Right cardiac atrium (tissue), 5 donors: ENCODE measurements around the gene LMF1. TPM values are rescaled to one million over a fixed set of nuclear protein-coding genes. Genes with fewer than 3 reads are reported as not detected.

Experiments
- ATAC-seq, 2 donors: fragments of 200-7000 bp; cut with Tn5 transposase; one replicate each; pipeline versions ENCODE4 v1.8.0 to v1.9.1; 2020; ENCODE audit warnings: moderate library complexity in 2 of 2, mild to moderate bottlenecking in 1 of 2
- DNase-seq, 3 donors: peaks; one replicate each; pipeline ENCODE4 v3.0.0-alpha.2; 2020
- H3K27ac ChIP-seq: one replicate; pipeline ENCODE4 v1.5.1; 2013; ENCODE audit warnings: mild to moderate bottlenecking, low read length, control low read depth, moderate library complexity
- H3K27me3 ChIP-seq: one replicate; pipeline ENCODE4 v1.6.1; 2013; ENCODE audit not compliant: control insufficient read depth, insufficient read depth
- H3K4me1 ChIP-seq: one replicate; pipeline ENCODE4 v1.6.1; 2013; ENCODE audit warnings: low read length; ENCODE audit not compliant: control insufficient read depth, insufficient read depth
- H3K4me3 ChIP-seq: one replicate; pipeline ENCODE4 v1.5.1; 2013; ENCODE audit warnings: low read length, control low read depth
- H3K9me3 ChIP-seq: one replicate; pipeline ENCODE4 v1.6.1; 2013; ENCODE audit warnings: low read length; ENCODE audit not compliant: control insufficient read depth
- WGBS: extraction: QIAGEN DNeasy Blood & Tissue Kit; methylation state at CpG from one replicate; pipeline ENCODE4 v1.1.7; 2013; 5-methylcytosine and 5-hydroxymethylcytosine counted together
- intact Hi-C, 4 donors: fragments of 100-400 bp; cut with DNase I; formaldehyde crosslinking; loops; one replicate each; pipeline versions ENCODE4 v1.11.0 to v1.14.0; 2022 to 2023
- polyA plus RNA-seq: library from polyadenylated mRNA; stranded (reverse); fragments of 200-250 nt; gene quantifications from one replicate; pipeline ENCODE4 v1.2.3, GENCODE V29; 2013
- total RNA-seq, 4 donors: library from RNA; stranded (reverse); fragmentation: NEBNext Ultra II Directional; extraction: Animal tissue kit (Norgen Biotek cat#: 25700); gene quantifications; one replicate each; pipeline ENCODE4 v1.2.1, GENCODE V29; 2021
- donor health status: healthy with polysubstance abuse.
- donor health status: DM: no; HTN: yes; CAD: no.
- donor health status: DM: no; HTN: no; CAD: no.
- donor health status: DM: no; HTN: yes; CAD: no; lungs with severe emphysema.
- donor health status: DM: yes; HTN: yes; CAD: no.

The LMF1 gene
- total and polyA plus RNA-seq, 5 donors, result 7.8 to 13.3 (median 10.8) TPM

DNA sequence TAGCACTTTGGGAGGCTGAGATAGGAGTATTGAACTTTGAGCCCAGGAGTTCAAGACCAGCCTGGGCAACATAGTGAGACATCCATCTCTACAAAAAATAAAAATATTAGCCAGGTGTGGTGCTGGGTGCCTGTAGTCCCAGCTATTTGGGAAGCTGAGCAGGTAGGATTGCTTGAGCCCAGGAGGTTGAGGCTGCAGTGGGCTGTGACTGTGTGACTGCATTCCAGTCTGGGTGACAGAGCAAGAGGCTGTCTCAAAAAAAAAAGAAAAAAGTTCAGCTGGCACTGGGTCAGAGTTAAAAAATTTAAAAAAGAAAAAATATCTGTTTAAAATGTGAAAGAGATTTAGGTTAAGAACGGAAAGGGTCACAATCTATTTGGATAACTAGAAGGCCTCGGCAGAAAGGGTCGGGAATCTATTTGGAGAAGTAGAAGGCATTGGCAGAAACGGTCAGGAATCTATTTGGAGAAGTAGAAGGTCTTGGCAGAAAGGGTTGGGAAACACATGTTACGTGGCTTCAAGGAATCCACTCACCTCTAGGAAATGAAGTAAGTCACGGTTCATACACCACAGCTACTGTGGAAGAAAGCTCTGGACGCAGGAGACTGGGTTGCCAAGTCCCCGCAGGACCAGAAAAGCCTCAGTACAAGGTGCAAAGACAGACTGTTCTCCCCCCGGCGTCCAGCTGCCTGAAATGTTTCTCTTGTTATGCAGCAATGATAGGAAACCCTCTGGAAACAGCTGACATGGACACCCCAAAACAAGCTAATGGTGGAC, 25.3 kb downstream of the LMF1 start:
- Histone ChIP-seq H3K4me3 (no peak overlapping the region), H3K4me1 (no peaks in the 10 kb centered on the region), H3K27me3 (no peaks in the 10 kb centered on the region), H3K9me3 (no peaks in the 10 kb centered on the region), H3K27ac (no peak overlapping the region)
- ATAC-seq (no peak), DNase-seq (no peak)
- intact Hi-C loops, result no loop called here
- 90% methylated on average over 10 of the region's 10 CpGs for WGBS

DNA sequence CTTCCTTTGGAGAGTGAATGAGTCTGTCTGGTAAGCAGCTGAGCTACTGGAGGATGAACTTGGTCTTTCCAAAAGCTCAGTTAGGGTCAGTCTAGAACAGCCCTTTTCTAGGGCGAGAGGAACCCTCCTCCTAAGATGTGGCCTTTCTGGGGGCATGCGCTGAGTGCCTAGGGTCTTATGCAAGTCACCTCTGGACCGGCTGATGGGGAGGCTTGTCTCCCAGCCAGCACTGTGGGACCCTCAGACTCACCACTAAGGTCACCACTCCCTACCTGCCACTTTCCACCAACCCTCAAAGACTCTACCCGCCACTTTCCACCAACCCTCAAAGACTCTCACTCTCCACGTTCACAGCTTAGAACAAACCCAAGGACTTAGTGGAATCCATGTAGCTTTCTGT, 26.8 kb downstream of the LMF1 start:
- no peak for DNase-seq
- H3K4me3 ChIP-seq, result no peak overlapping the region
- WGBS, result 96% methylated on average over 5 of the region's 5 CpGs
- H3K9me3 ChIP-seq, result no peaks in the 10 kb centered on the region
- no peak for ATAC-seq
- H3K27me3 ChIP-seq, result no peaks in the 10 kb centered on the region
- no peaks in the 10 kb centered on the region for H3K4me1 ChIP-seq
- H3K27ac ChIP-seq, result no peak overlapping the region
- intact Hi-C loops, result no loop called here

- Histone ChIP-seq H3K4me3 (no peak overlapping the region), H3K27me3 (no peaks in the 10 kb centered on the region), H3K9me3 (no peaks in the 10 kb centered on the region), H3K4me1 (no peaks in the 10 kb centered on the region), H3K27ac (no peak overlapping the region)
- intact Hi-C loops, result no loop called here
- 96% methylated on average over 4 of the region's 4 CpGs for WGBS
- ATAC-seq (no peak), DNase-seq (no peak)
Observed at GRCh38 chr16:942436-943060, 28.2 kb downstream of the LMF1 start.

GRCh38 chr16:939941-940340, 30.8 kb downstream of the LMF1 start:
- no peak for DNase-seq
- 97% methylated on average over 17 of the region's 17 CpGs for WGBS
- no peaks in the 10 kb centered on the region for H3K4me1 ChIP-seq
- no peak for ATAC-seq
- no peaks in the 10 kb centered on the region for H3K27me3 ChIP-seq
- H3K27ac ChIP-seq, result no peak overlapping the region
- H3K9me3 ChIP-seq, result no peaks in the 10 kb centered on the region
- intact Hi-C loops, result no loop called here
- H3K4me3 ChIP-seq, result no peak overlapping the region

DNA sequence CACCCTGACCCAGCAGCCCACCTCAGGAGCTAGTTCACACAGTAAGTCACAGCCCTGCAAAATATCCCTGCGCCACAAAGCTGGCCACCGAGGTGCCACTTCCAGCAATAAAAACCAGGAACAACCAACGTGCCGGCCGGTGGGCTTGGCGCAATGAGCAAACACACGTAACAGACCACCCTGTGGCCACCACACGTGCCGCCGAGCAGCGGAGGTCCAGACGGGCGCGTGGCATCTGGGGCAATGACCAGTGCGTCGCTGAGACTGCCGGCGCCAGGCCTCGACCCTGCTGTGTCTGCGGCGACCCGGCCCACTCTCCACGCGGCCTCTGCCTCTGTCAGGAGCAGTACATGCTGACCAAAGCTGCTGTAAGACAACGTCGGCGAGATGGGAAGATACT, 31.5 kb downstream of the LMF1 start:
- no peaks in the 10 kb centered on the region for H3K9me3 ChIP-seq
- DNase-seq (no peak), ATAC-seq (no peak)
- WGBS, result 96% methylated on average over 27 of the region's 27 CpGs
- H3K27ac ChIP-seq, result no peak overlapping the region
- intact Hi-C loops, result no loop called here
- no peak overlapping the region for H3K4me3 ChIP-seq
- H3K27me3 ChIP-seq, result no peaks in the 10 kb centered on the region
- H3K4me1 ChIP-seq, result no peaks in the 10 kb centered on the region

- 87% methylated on average over 9 of the region's 9 CpGs for WGBS
- Histone ChIP-seq H3K4me1 (no peaks in the 10 kb centered on the region), H3K27me3 (no peaks in the 10 kb centered on the region), H3K4me3 (no peak overlapping the region), H3K9me3 (no peaks in the 10 kb centered on the region), H3K27ac (no peak overlapping the region)
- no peak for ATAC-seq
- no peak for DNase-seq
- intact Hi-C loops, result no loop called here
Observed at GRCh38 chr16:938752-939151, 32.0 kb downstream of the LMF1 start.

DNA sequence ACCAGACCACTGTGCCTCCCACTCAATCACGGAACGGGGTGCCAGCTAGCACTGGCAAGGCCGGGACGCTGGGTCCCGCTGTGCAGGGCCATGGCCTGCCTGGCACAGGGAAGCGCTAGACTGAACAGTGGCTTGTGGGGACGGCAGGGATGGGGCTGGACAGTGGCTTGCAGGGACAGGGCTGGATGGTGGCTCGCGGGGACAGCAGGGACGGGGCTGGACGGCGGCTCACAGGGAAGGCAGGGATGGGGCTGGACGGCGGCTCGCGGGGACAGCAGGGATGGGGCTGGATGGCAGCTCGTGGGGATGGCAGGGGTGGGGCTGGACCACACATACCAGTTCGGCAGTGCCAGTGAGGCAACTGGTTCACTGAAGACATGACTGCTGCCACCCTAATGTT, 32.6 kb downstream of the LMF1 start:
- DNase-seq (no peak), ATAC-seq (peak; percentile 28 to 40)
- Histone ChIP-seq H3K27me3 (no peaks in the 10 kb centered on the region), H3K9me3 (no peaks in the 10 kb centered on the region), H3K4me1 (no peaks in the 10 kb centered on the region), H3K4me3 (no peak overlapping the region), H3K27ac (no peak overlapping the region)
- WGBS, result 95% methylated on average over 18 of the region's 18 CpGs
- intact Hi-C loops, result no loop called here

GRCh38 chr16:937723-938122, 33.1 kb downstream of the LMF1 start:
- H3K4me3 ChIP-seq, result no peak overlapping the region
- H3K27ac ChIP-seq, result no peak overlapping the region
- no peak for ATAC-seq
- H3K4me1 ChIP-seq, result no peaks in the 10 kb centered on the region
- no peak for DNase-seq
- H3K9me3 ChIP-seq, result no peaks in the 10 kb centered on the region
- WGBS, result 89% methylated on average over 6 of the region's 6 CpGs
- intact Hi-C loops, result no loop called here
- no peaks in the 10 kb centered on the region for H3K27me3 ChIP-seq

DNA sequence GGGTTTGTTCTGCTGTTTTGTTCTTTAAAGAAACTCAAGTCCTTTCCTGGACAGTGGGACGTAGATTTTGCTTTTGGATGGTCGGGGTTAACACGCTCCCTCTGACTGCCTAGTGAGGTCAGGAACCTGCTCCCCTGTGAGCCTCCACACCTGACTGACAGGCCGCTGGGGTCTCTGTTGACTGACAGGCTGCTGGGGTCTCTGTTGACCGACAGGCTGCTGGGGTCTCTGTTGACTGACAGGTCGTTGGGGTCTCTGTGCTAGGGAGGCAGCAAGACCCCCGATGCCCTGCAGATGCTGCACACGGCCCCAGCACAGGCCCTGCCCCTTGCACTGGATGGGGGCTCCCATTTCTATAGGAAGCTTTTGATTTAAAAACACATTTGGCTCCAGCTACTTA, 33.5 kb downstream of the LMF1 start:
- no peak for ATAC-seq

GRCh38 chr16:935684-936083, 35.1 kb downstream of the LMF1 start:
- H3K4me3 ChIP-seq, result no peak overlapping the region
- H3K4me1 ChIP-seq, result no peaks in the 10 kb centered on the region
- no peak for DNase-seq
- intact Hi-C loops, result no loop called here
- no peak overlapping the region for H3K27ac ChIP-seq
- no peak for ATAC-seq
- 78% methylated on average over 11 of the region's 11 CpGs for WGBS
- no peaks in the 10 kb centered on the region for H3K9me3 ChIP-seq
- no peaks in the 10 kb centered on the region for H3K27me3 ChIP-seq

More for the DNA sequence above, 33.5 kb downstream of the LMF1 start:
- H3K27me3 ChIP-seq, result no peaks in the 10 kb centered on the region
- DNase-seq, result no peak
- H3K4me3 ChIP-seq, result no peak overlapping the region
- H3K4me1 ChIP-seq, result no peaks in the 10 kb centered on the region
- 85% methylated on average over 8 of the region's 8 CpGs for WGBS
- intact Hi-C loops, result no loop called here
- H3K9me3 ChIP-seq, result no peaks in the 10 kb centered on the region
- no peak overlapping the region for H3K27ac ChIP-seq

DNA sequence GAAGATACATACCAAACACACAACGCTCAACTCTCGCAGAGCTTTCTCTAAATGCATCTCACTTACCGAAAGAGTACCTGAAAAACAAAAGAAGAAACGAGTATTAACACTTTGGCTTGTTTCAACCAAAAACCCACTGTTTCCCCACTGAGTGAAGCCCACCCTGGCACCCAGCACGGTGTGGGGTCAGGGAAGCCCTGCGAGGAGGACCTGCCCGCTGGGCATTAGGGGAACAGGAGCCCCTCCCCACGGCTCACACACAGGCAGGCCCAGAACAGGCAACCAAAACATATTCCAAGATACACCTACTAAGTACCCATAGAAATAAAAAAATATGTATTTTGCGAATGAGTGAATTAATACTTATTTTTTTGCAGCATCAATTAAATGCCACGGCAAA, 36.6 kb downstream of the LMF1 start:
- H3K27me3 ChIP-seq, result no peaks in the 10 kb centered on the region
- no peak overlapping the region for H3K27ac ChIP-seq
- H3K4me1 ChIP-seq, result no peaks in the 10 kb centered on the region
- H3K9me3 ChIP-seq, result no peaks in the 10 kb centered on the region
- ATAC-seq, result no peak
- no peak for DNase-seq
- whole genome bisulfite sequencing, result 94% methylated on average over 10 of the region's 10 CpGs
- no peak overlapping the region for H3K4me3 ChIP-seq
- intact Hi-C loops, result no loop called here
